Natural killer cell (primary cell): ENCODE data around the gene PPP1R3C. TPM values are rescaled to one million over a fixed set of nuclear protein-coding genes. Genes with fewer than 3 reads are reported as not detected.

Experiments used
- ATAC-seq, 3 donors: fragments of 150-1000 bp in 2 of 3; fragments of 200-7000 bp in 1 of 3; cut with Tn5 transposase; 1 replicate in 1 of 3; 2 replicates in 2 of 3; pipeline ENCODE4 v1.10.0; 2021; ENCODE audit warnings: mild to moderate bottlenecking in 2 of 3, moderate library complexity in 2 of 3
- DNase-seq, 2 donors: peaks; one replicate each; pipeline versions ENCODE4 v3.0.0 to v3.0.0-alpha.2; 2013 to 2021; ENCODE audit warnings: mixed read lengths in 1 of 2
- H3K27ac ChIP-seq: one replicate; pipeline ENCODE4 v1.5.1; 2013; ENCODE audit warnings: mild to moderate bottlenecking, low read length
- H3K27me3 ChIP-seq: one replicate; pipeline ENCODE4 v1.6.1; 2013; ENCODE audit warnings: low read length; ENCODE audit not compliant: control insufficient read depth, insufficient read depth
- H3K36me3 ChIP-seq: one replicate; pipeline ENCODE4 v1.6.1; 2013; ENCODE audit warnings: low read length; ENCODE audit not compliant: control insufficient read depth, insufficient read depth
- H3K4me1 ChIP-seq: one replicate; pipeline ENCODE4 v1.6.1; 2013; ENCODE audit warnings: low read length; ENCODE audit not compliant: control insufficient read depth, insufficient read depth
- H3K4me3 ChIP-seq: one replicate; pipeline ENCODE4 v1.5.1; 2013; ENCODE audit warnings: low read length
- H3K9me3 ChIP-seq: one replicate; pipeline ENCODE4 v1.6.1; 2013; ENCODE audit warnings: low read length; ENCODE audit not compliant: control insufficient read depth, insufficient read depth
- H3K27ac Mint-ChIP-seq, 2 donors: one replicate each; pipeline ENCODE4 v1.8.0; 2022; ENCODE audit warnings: mild to moderate bottlenecking in 2 of 2, mixed read lengths in 2 of 2, moderate library complexity in 1 of 2
- H3K27me3 Mint-ChIP-seq, 2 donors: one replicate each; pipeline ENCODE4 v1.8.0; 2022; ENCODE audit warnings: low read depth in 2 of 2, mixed read lengths in 2 of 2
- H3K36me3 Mint-ChIP-seq: one replicate; pipeline ENCODE4 v1.8.0; 2022; ENCODE audit warnings: mixed read lengths
- H3K4me1 Mint-ChIP-seq, 2 donors: one replicate each; pipeline ENCODE4 v1.8.0; 2022; ENCODE audit warnings: mixed read lengths in 2 of 2
- H3K4me3 Mint-ChIP-seq: one replicate; pipeline ENCODE4 v1.8.0; 2022; ENCODE audit warnings: mild to moderate bottlenecking, moderate library complexity, mixed read lengths
- H3K9me3 Mint-ChIP-seq, 2 donors: one replicate each; pipeline ENCODE4 v1.8.0; 2022; ENCODE audit warnings: mixed read lengths in 2 of 2
- CTCF ChIP-seq: fragments of 200-600 bp; IDR thresholded peaks from one replicate; pipeline ENCODE4 v1.8.0; 2022; ENCODE audit warnings: antibody characterized with exemption
- WGBS: methylation state at CpG from one replicate; pipeline ENCODE4 v1.1.7; 2013; ENCODE audit warnings: missing lambda C conversion rate; ENCODE audit not compliant: insufficient coverage; 5-methylcytosine and 5-hydroxymethylcytosine counted together
- intact Hi-C: fragments of 100-400 bp; cut with micrococcal nuclease; formaldehyde crosslinking; loops from one replicate; pipeline ENCODE4 v1.14.2; 2022
- total RNA-seq, 4 donors: library from RNA; stranded (reverse); fragments of 120-200 nt in 1 of 4; gene quantifications; one replicate each; pipeline versions ENCODE4 v1.2.3 to v1.2.4, GENCODE V29; 2013 to 2022

Gene PPP1R3C
- total RNA-seq, 3 donors from 2014 or later (not counting 1 experiment from before 2014, with no cell fraction given): not detected

- no peaks in the 10 kb centered on the region for H3K9me3 Mint-ChIP-seq
- Histone ChIP-seq H3K36me3 (no peaks in the 10 kb centered on the region), H3K4me1 (no peaks in the 10 kb centered on the region), H3K27ac (no peak overlapping the region), H3K9me3 (no peaks in the 10 kb centered on the region), H3K27me3 (no peaks in the 10 kb centered on the region), H3K4me3 (no peak overlapping the region)
- no peak for TF ChIP-seq CTCF
- H3K27ac Mint-ChIP-seq: no peak overlapping the region
- no peaks in the 10 kb centered on the region for H3K4me1 Mint-ChIP-seq
- no peak overlapping the region for H3K4me3 Mint-ChIP-seq
- WGBS: 87% methylated on average over 1 of the region's 2 CpGs
- DNase-seq: no peak
- intact Hi-C loops: no loop called here
- peaks cover 0 to 7% of the 10 kb centered on the region in 2 donors for H3K27me3 Mint-ChIP-seq
- no peaks in the 10 kb centered on the region for H3K36me3 Mint-ChIP-seq
- ATAC-seq: no peak
These were observed 53.4 kb downstream of the PPP1R3C start for GRCh38 chr10:91579329-91579985.

Other genes with a start within 250 kb of the PPP1R3C start
- gene HECTD2, start 222.7 kb downstream of the PPP1R3C start, total RNA-seq: 1 to 10 TPM in 2 of 3 donors, under 1 TPM in 1; 0.61 to 3.6 (median 1.1) TPM
- 10 to 100 TPM; 47.0 to 50.9 (median 47.9) TPM for gene TNKS2, start 165.4 kb upstream of the PPP1R3C start, total RNA-seq